DMS153 treated with DMSO at 0.1 percent for 48 hours (cell line): ENCODE results near the gene GCNT3.
"Not testable (repeated sequence)": the region's sequence is repeated elsewhere in the genome, so short reads cannot be mapped to it uniquely, and the experiment has no call there.

Experiments
- DNase-seq: peaks from one replicate; lab custom pipeline; 2025; ENCODE audit not compliant: unreplicated experiment; lab: John Stamatoyannopoulos, UW

Gene GCNT3

DNA sequence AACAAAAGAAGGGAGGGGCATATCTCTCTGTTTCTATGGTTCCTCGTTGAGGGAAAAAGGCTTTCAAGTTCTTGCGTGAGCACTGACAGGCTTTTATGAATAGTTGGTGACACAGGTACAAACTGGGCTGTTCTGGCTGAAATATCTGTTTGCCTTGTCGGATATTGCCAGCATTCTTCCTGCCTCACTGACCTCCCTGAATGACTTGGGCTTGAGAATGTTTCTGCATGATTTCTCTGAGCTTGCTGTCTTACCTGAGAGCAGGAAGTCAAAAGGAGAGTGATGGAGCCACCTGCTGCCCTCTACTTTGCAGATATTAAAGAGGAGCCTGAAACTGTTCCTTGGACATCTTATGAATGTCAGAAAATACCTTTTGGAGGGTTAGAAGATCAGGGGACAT is 4.8 kb downstream of the GCNT3 start:
- peak; percentile 4 for DNase-seq

DNA sequence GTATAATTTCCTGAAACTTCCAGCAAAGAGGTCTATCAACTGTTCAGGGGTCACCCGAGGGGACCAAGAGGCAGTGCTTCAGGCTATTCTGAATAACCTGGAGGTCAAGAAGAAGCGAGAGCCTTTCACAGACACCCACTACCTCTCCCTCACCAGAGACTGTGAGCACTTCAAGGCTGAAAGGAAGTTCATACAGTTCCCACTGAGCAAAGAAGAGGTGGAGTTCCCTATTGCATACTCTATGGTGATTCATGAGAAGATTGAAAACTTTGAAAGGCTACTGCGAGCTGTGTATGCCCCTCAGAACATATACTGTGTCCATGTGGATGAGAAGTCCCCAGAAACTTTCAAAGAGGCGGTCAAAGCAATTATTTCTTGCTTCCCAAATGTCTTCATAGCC is 6.8 kb downstream of the GCNT3 start:
- no peak for DNase-seq

DNA sequence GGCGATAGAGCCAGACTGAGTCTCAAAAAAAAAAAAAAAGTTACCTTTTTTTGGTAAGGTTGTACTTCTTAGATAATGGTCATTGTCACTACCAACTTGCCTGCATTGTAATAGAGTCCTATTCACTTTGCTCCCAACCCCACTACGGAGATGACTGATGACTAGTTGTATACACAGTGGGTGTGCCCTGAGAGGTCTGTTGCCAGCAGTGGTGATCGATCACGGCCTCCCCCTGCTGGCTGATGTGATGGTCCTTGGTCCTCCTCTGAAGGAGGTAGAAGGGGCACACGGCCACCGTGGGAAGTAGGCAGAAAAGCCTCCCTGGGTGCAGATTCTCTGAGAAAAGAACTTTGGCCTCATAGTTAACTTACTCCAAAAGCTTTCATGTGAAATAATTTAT is 10.7 kb downstream of the GCNT3 start:
- DNase-seq = no peak

DNA sequence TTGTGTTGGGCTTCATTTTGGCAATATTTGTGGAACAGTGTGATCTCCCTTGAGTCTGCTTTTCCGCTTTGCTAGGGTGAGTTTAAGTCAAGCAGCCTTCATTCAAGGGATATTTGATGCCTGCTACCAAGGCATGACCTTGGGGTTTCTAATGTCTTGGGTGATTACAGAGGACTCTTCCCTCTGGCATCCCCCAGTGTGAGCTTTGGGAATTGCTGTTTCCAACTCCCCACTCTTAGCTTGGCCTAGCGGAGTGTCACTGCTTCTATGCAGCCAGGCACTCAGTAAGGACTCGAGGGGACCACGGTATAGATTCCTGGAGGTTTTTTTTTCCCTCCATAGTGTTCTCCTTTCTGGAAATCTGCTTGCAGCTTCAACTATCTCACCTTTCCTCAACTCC is 21.1 kb downstream of the GCNT3 start:
- DNase-seq = no peak

DNA sequence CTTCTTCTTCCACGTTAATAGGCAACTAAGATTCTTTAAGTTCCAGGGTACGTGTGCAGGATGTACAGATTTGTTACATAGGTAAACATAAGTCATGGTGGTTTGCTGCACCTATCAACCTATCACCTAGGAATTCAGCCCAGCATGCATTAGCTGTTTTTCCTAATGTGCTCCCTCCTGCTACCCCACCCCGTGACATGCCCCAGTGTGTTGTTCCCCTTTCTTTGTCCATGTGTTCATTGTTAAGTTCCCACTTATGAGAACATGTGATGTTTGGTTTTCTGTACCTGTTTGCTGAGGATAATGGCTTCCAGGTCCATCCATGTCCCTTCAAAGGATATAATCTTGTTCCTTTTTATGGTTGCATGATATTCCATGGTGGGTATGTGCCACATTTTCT is 24.6 kb downstream of the GCNT3 start:
- no peak for DNase-seq

DNA sequence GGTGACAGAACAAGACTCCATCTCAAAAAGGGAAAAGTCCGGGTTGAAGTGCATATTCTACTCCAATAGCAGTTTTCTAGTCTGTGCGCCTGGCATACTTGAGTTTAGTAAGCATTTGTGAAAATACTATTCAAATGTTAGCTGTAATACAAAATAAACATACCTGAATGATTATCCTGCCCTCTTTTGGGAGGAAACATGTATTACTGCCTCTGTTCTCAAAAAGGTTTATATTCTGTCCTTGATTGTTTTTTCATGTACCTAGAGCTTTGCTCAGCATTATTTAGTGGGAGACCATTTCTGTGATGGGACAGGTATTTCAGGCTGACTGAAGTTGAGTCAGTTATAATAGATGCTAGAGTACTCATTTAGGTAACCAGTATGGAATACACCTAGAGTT is 25.9 kb downstream of the GCNT3 start:
- not testable (repeated sequence) for DNase-seq

DNA sequence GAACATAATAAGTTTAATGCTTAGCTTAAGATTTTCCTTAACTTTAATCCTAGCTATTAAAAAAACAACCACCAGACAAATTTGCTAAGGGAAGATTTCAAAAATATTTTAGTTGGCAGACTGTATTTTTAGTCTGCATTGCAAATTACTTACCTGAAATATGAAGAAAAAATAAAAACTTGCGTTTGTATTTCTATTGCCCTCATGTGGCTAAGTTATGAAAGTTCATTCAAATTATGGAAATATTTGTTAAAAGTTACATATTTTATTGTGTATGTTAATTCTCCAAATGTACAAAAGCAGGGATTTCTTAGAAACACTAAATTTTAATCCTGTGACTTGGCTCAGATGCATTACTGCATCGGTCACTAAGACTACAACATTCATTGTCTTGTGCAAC is 30.8 kb downstream of the GCNT3 start:
- DNase-seq = no peak

DNA sequence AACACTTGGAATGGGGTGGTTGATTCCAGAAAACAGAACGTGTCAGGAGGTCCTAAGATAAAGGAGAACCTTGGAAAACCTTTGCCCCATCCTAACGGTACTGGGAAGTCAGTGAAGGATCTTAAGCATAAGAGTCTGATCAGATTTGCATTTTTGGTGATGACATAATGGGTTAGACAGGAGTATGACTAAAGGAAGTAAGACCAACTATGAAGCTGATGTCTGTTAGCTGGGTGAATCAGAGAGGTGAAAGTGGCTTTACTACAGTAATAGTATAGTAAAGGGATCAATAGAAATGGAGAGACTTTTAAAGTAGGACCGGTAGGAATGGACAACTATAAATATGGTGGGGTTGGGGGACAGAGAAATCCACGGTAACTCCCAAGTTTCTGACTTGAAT is 33.2 kb downstream of the GCNT3 start:
- no peak for DNase-seq

DNA sequence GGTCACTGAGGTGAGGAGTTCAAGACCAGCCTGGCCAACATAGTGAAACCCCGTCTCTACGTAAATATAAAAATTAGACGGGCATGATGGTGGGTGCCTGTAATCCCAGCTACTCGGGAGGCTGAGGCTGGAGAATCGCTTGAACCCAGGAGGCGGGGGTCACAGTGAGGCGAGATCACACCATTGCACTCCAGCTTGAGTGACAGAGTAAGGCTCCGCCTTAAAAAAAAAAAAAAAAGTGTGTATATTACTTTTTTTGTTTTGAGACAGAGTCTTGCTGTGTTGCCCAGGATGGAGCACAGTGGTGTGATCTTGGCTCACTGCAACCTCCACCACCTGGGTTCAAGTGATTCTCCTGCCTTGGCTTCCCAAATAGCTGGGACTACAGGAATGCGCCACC is 34.2 kb downstream of the GCNT3 start:
- DNase-seq = not testable (repeated sequence)

DNA sequence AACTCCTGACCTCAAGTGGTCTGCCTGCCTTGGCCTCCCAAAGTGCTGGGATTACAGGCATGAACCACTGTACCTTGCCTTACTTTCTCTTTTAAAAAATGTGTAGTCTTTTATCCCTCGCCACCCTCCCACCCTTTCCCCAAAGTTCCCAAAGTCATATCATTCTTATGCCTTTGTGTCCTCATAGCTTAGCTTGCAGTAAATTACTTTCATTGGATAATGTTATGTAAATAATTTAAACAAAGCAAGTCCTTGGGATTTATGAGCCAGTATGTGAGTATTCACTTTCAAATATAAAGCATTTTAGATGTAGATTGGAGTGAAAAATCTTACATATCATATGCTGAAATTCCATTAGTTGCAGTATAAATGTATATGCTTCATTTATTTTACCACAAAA is 34.7 kb downstream of the GCNT3 start:
- no peak for DNase-seq

DNA sequence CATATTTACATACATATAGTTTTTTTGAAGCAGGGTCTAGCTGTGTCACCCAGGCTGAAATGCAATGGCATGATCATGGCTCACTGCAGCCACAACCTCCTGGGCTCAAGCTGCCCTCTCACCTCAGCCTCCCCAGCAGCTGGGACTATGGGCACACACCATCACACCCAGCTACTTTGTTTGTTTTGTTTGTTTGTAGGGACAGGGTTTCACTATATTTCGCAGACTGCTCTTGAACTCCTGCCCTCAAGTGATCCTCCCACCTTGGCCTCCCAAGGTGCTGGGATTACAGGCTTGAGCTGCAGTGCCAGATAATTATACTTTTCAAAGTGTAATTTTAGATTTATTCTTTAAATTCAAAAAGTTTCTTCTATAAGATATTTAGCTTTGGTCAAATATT is 35.5 kb downstream of the GCNT3 start:
- no peak for DNase-seq

DNA sequence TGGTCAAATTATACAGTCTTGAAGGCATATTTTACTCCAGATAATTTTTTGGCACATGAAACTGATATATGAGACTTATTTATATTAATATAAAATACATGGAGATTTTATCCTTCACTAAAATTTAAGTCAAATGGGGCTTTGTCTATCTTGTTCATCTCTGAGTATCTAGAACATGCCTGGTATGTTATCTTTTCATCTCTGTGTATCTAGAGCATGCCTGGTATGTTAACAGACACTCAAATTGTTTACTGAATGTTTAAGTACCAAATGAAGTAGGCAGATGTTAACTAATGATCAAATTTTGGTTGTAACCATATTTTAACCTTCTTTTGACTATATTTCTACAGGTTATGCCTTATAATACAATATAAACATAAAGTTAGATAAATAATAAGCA is 38.0 kb downstream of the GCNT3 start:
- DNase-seq = no peak

DNA sequence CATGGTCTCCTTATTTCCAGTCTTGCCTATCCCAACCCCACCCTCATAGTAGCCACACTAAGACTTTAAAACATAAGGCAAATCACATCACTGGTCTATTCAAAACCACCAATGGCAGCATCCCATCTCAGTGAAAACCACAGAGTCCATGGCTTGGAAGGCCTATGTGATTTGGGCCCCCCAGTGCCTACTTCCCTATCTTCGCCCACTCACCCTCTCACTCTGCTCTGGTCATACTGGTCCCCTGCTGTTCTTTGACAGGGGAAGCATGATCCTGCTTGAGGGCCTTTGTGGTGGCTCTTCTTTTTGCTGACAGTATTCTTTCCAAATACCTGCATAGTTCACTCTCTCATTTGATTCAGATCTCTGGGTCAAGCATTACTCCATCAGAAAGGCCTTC is 42.5 kb downstream of the GCNT3 start:
- DNase-seq = no peak

DNA sequence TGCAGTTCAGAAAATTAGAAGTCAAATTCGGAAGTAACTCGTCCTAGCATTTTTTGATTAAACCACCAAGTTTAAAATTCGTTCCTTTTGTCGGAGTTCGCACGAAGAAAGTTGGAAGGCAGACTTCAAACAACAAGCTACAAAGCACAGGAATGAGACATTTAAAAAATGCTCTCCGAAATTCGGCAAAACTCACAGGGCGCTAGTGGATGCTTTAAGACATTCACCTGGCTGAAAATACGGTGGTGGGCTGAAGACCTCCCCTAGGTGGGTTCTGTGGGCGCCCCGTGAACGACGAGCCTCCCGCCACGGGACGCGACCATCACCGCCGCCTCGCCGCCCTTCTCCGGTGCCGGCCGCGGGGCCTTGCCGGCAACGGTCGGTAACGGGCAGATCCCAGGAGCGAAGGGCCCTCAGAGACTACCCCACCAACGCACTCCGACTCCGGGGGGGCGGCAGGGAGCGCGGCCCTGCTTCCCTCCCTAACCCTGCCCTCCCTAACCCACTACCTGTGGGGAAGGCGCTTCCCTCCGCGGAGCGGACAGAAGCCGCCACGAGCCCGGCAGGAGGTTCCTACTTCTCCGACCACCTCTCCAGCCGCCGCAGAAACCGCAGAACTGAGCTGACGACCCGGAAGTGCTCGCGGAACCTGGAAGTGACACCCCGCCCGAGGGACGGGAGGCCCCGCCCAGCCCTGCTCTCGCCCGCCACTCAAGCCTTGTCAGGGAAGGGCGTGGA is 45.5 kb downstream of the GCNT3 start, which contains the start of gene GTF2A2:
TSS of gene GTF2A2 (minus strand) at position 619 of the 738 bp plus-strand sequence. CDS start 5,238 bp downstream, outside the sequence.
- DNase-seq = peak; percentile 34

DNA sequence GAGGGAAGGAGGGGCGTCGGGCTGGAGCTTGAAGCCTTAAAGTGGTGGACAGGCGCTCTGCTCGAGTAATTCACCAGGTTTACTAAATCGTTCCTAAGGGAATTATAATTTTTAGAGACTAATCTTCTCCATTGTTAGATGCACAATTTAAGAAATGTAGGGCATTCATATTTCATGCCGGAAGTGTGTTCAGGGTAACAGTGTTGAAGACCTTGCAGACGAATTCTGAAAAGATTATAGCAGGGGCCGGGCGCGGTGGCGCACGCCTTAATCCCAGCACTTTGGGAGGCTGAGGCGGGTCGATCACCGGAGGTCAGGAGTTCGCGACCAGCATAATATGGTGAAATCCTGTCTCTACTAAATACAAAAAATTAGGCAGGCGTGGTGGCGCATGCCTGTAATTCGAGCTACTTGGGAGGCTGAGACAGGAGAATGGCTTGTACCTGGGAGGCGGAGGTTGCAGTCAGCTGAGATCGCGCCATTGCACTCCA is 46.1 kb downstream of the GCNT3 start:
- no peak for DNase-seq

DNA sequence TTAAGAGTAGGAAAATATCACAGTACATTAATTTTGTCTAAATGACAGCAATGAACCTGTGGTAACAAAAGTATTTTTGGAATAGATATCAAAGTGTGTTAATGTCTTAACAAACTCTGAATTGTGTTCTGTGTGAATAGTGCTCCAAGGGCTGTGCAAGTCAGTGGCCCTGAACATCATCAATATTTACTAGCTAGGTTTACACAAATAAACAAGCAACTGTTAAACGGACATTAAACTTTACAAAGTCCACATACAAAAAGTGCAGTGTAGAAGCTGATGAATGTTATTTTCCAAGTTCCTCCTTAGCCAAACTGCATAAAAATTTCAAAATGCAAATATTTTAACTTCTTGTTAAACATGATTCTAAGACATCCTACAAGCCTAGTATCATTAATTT is 47.8 kb downstream of the GCNT3 start:
- DNase-seq = no peak

DNA sequence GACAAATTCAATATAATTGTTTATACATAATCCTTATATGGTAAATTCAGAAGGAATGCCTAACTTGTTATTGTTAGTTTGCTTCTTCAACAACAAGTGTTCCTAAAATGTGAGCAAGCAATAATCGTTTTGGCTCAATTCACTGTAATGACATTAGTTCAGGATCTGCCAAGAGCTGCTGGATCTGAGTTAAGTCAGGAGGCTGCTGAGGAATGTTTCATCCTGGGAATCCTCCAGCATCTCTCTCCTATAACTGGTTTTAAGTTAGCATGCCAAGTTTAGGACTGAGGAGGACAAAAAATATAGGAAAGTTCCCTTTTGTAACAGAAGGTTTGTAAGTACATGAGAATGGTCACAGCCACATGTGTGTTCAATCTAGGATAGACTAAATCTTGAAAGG is 50.7 kb downstream of the GCNT3 start:
- DNase-seq = no peak

DNA sequence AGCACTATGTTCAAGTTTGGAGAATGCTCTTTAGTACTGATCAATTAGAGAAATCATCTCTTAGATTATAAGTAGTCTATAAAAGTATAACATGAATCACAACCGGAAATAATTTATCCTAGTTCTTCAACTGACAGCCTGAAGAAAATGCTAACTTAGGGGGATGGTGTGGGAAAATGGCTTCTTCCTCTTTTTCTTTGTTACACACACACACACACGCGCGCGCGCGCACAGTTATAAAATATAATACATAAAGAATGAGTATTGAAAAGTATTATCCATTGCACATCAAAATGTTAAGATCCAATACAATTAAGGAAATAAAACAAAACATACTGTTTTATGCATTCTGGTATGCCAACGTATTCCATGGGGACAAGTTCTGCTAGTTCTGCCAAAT is 57.0 kb downstream of the GCNT3 start:
- DNase-seq = no peak
